Stimulated activated CD8-positive, alpha-beta memory T cell treated with anti-CD3 and anti-CD28 coated beads, Interleukin-12 subunit alpha, Interleukin-12 subunit beta, amount 100 ng/mL, for 4 hours (primary cell): ENCODE measurements around the gene TMEM119.
"Not testable (repeated sequence)": the region's sequence is repeated elsewhere in the genome, so short reads cannot be mapped to it uniquely, and the experiment has no call there.

Source experiments
- DNase-seq: peaks from one replicate; pipeline ENCODE4 v3.0.0-alpha.2; 2020; ENCODE audit warnings: low read depth

TMEM119 gene

GRCh38 chr12:108599948-108600701 lies 2.2 kb upstream of the TMEM119 start:
- DNase-seq: no peak

GRCh38 chr12:108599541-108599940 lies 1.7 kb upstream of the TMEM119 start:
- DNase-seq: no peak

- no peak for DNase-seq
Observed at GRCh38 chr12:108598553-108599250, 818 bp upstream of the TMEM119 start.

- DNase-seq: no peak
Observed at GRCh38 chr12:108596854-108597558, 878 bp downstream of the TMEM119 start.

GRCh38 chr12:108595711-108596647 lies 1.9 kb downstream of the TMEM119 start:
- no peak for DNase-seq

GRCh38 chr12:108594960-108595710 lies 2.7 kb downstream of the TMEM119 start:
- DNase-seq: no peak

- DNase-seq: no peak
Observed at GRCh38 chr12:108594323-108594903, 3.5 kb downstream of the TMEM119 start.

- no peak for DNase-seq
Observed at GRCh38 chr12:108592033-108592909, 5.6 kb downstream of the TMEM119 start.

- no peak for DNase-seq
Observed at GRCh38 chr12:108591267-108591980, 6.5 kb downstream of the TMEM119 start.

GRCh38 chr12:108590463-108590862 lies 7.4 kb downstream of the TMEM119 start:
- not testable (repeated sequence) for DNase-seq

- no peak for DNase-seq
Observed at GRCh38 chr12:108589840-108590229, 8.0 kb downstream of the TMEM119 start.

- no peak for DNase-seq
Observed at GRCh38 chr12:108589028-108589839, 8.7 kb downstream of the TMEM119 start.

- no peak for DNase-seq
Observed at GRCh38 chr12:108587826-108588225, 10.1 kb downstream of the TMEM119 start.

GRCh38 chr12:108586306-108586705 lies 11.6 kb downstream of the TMEM119 start:
- no peak for DNase-seq

- DNase-seq: no peak
Observed at GRCh38 chr12:108585864-108586263, 12.0 kb downstream of the TMEM119 start.

- DNase-seq: no peak
Observed at GRCh38 chr12:108584456-108585065, 13.3 kb downstream of the TMEM119 start.

GRCh38 chr12:108583991-108584390 lies 13.9 kb downstream of the TMEM119 start:
- DNase-seq: no peak
